Activated T-helper 1 cell treated with anti-CD3 and anti-CD28 coated beads, Interleukin-12 subunit alpha, Interleukin-12 subunit beta, Interleukin-2, Interleukin-4 antibody, amounts not matched to agents 30 ng/mL and 10 ng/mL and 1 ng/mL, durations not matched to agents 14 hours and 24 hours and 36 hours (primary cell): Measurements from ENCODE around the gene CELA3A. TPM values are rescaled to one million over a fixed set of nuclear protein-coding genes. Genes with fewer than 3 reads are reported as not detected.
"Not testable (repeated sequence)": the region's sequence is repeated elsewhere in the genome, so short reads cannot be mapped to it uniquely, and the experiment has no call there.

ENCODE experiments used
- DNase-seq: peaks from one replicate; pipeline ENCODE4 v3.0.0; 2021; ENCODE audit warnings: low spot score
- H3K27ac Mint-ChIP-seq: one replicate; pipeline ENCODE4 v1.8.0; 2021; ENCODE audit warnings: mild to moderate bottlenecking, mixed read lengths
- H3K27me3 Mint-ChIP-seq: one replicate; pipeline ENCODE4 v1.8.0; 2022; ENCODE audit warnings: mild to moderate bottlenecking, moderate library complexity, mixed read lengths; ENCODE audit not compliant: insufficient read depth
- H3K36me3 Mint-ChIP-seq: one replicate; pipeline ENCODE4 v1.8.0; 2021; ENCODE audit warnings: low read depth, mixed read lengths
- H3K4me1 Mint-ChIP-seq: one replicate; pipeline ENCODE4 v1.8.0; 2021; ENCODE audit warnings: low read depth, mixed read lengths
- H3K4me3 Mint-ChIP-seq: one replicate; pipeline ENCODE4 v1.8.0; 2021; ENCODE audit warnings: mild to moderate bottlenecking, moderate library complexity, mixed read lengths
- H3K9me3 Mint-ChIP-seq: one replicate; pipeline ENCODE4 v1.8.0; 2021; ENCODE audit warnings: mixed read lengths
- intact Hi-C: fragments of 100-400 bp; cut with micrococcal nuclease; formaldehyde crosslinking; loops from one replicate; pipeline ENCODE4 v1.15.1; 2024
- total RNA-seq: library from RNA; stranded (reverse); gene quantifications from 2 replicates; pipeline ENCODE4 v1.2.3, GENCODE V29; 2022

The CELA3A gene
- total RNA-seq, 1 donor from 2014 or later: not detected

- H3K4me1 Mint-ChIP-seq, H3K27me3 Mint-ChIP-seq, H3K27ac Mint-ChIP-seq, H3K36me3 Mint-ChIP-seq, DNase-seq, intact Hi-C loops, H3K9me3 Mint-ChIP-seq, H3K4me3 Mint-ChIP-seq: not testable (repeated sequence)
Observed at GRCh38 chr1:21989672-21990393, 11.6 kb upstream of the CELA3A start.

- not testable (repeated sequence) for H3K4me1 Mint-ChIP-seq, H3K36me3 Mint-ChIP-seq
Observed at GRCh38 chr1:21992186-21992585, 9.3 kb upstream of the CELA3A start.

GRCh38 chr1:21994716-21995115, 6.7 kb upstream of the CELA3A start:
- H3K9me3 Mint-ChIP-seq, H3K27ac Mint-ChIP-seq, H3K4me3 Mint-ChIP-seq, H3K36me3 Mint-ChIP-seq, H3K4me1 Mint-ChIP-seq, DNase-seq, intact Hi-C loops: not testable (repeated sequence)
- peaks cover 16% of the 10 kb centered on the region for H3K27me3 Mint-ChIP-seq

More at GRCh38 chr1:21992186-21992585, 9.3 kb upstream of the CELA3A start:
- H3K4me3 Mint-ChIP-seq, H3K27ac Mint-ChIP-seq, DNase-seq, H3K9me3 Mint-ChIP-seq, intact Hi-C loops: not testable (repeated sequence)
- peaks cover 16% of the 10 kb centered on the region for H3K27me3 Mint-ChIP-seq

GRCh38 chr1:21996663-21996970, 4.8 kb upstream of the CELA3A start:
- DNase-seq, intact Hi-C loops, H3K9me3 Mint-ChIP-seq, H3K4me1 Mint-ChIP-seq, H3K36me3 Mint-ChIP-seq, H3K4me3 Mint-ChIP-seq, H3K27ac Mint-ChIP-seq: not testable (repeated sequence)
- H3K27me3 Mint-ChIP-seq: peaks cover 14% of the 10 kb centered on the region

- H3K27ac Mint-ChIP-seq, DNase-seq, H3K4me3 Mint-ChIP-seq, H3K4me1 Mint-ChIP-seq, intact Hi-C loops, H3K9me3 Mint-ChIP-seq, H3K36me3 Mint-ChIP-seq: not testable (repeated sequence)
- H3K27me3 Mint-ChIP-seq: peaks cover 10% of the 10 kb centered on the region
Observed at GRCh38 chr1:21997891-21998623, 3.4 kb upstream of the CELA3A start.

- DNase-seq, H3K9me3 Mint-ChIP-seq, H3K4me3 Mint-ChIP-seq, H3K36me3 Mint-ChIP-seq, H3K4me1 Mint-ChIP-seq, H3K27ac Mint-ChIP-seq, intact Hi-C loops: not testable (repeated sequence)
- H3K27me3 Mint-ChIP-seq: peaks cover 10% of the 10 kb centered on the region
Observed at GRCh38 chr1:21998624-21999294, 2.7 kb upstream of the CELA3A start.

GRCh38 chr1:21999645-22000044, 1.8 kb upstream of the CELA3A start:
- H3K36me3 Mint-ChIP-seq, DNase-seq, H3K27ac Mint-ChIP-seq, H3K9me3 Mint-ChIP-seq, intact Hi-C loops, H3K4me3 Mint-ChIP-seq, H3K4me1 Mint-ChIP-seq, H3K27me3 Mint-ChIP-seq: not testable (repeated sequence)

- intact Hi-C loops, H3K36me3 Mint-ChIP-seq, H3K27ac Mint-ChIP-seq, H3K9me3 Mint-ChIP-seq, H3K27me3 Mint-ChIP-seq, DNase-seq, H3K4me3 Mint-ChIP-seq, H3K4me1 Mint-ChIP-seq: not testable (repeated sequence)
Observed at GRCh38 chr1:22002461-22002860, 1.0 kb downstream of the CELA3A start.

- H3K27me3 Mint-ChIP-seq, H3K4me3 Mint-ChIP-seq, DNase-seq, H3K9me3 Mint-ChIP-seq, intact Hi-C loops, H3K27ac Mint-ChIP-seq, H3K4me1 Mint-ChIP-seq, H3K36me3 Mint-ChIP-seq: not testable (repeated sequence)
Observed at GRCh38 chr1:22002875-22003274, 1.4 kb downstream of the CELA3A start.

GRCh38 chr1:22003959-22004358, 2.5 kb downstream of the CELA3A start:
- H3K36me3 Mint-ChIP-seq, H3K4me3 Mint-ChIP-seq, H3K4me1 Mint-ChIP-seq, H3K27me3 Mint-ChIP-seq, H3K27ac Mint-ChIP-seq, H3K9me3 Mint-ChIP-seq, intact Hi-C loops, DNase-seq: not testable (repeated sequence)

GRCh38 chr1:22005261-22006149, 4.0 kb downstream of the CELA3A start:
- DNase-seq: peak; percentile 27
- H3K27me3 Mint-ChIP-seq, H3K9me3 Mint-ChIP-seq, H3K27ac Mint-ChIP-seq, H3K4me1 Mint-ChIP-seq, intact Hi-C loops, H3K36me3 Mint-ChIP-seq, H3K4me3 Mint-ChIP-seq: not testable (repeated sequence)

GRCh38 chr1:22006736-22007135, 5.3 kb downstream of the CELA3A start:
- H3K36me3 Mint-ChIP-seq, H3K4me3 Mint-ChIP-seq, H3K9me3 Mint-ChIP-seq, H3K4me1 Mint-ChIP-seq, H3K27me3 Mint-ChIP-seq, H3K27ac Mint-ChIP-seq, intact Hi-C loops, DNase-seq: not testable (repeated sequence)
